Measurements from ENCODE around the gene COL7A1. TPM values are rescaled to one million over a fixed set of nuclear protein-coding genes. Genes with fewer than 3 reads are reported as not detected.

The COL7A1 gene
- total and polyA plus RNA-seq, 2 of the 8 experiments (the other 6 are each of a cell fraction or from before 2014, with no cell fraction given) = 10.7 to 13.9 TPM

GRCh38 chr3:48552111-48552951 lies 42.8 kb downstream of the COL7A1 start:
- Histone ChIP-seq H3K9me3 (ENCODE audit: insufficient read depth in 2 of 2, low read depth in 1 of 2, low read length in 1 of 2) (no peaks in the 10 kb centered on the region), H3K4ac (replicated peaks; ENCODE audit: insufficient read length, low read depth, low read length) (no peak overlapping the region), H3K36me3 (ENCODE audit: control insufficient read depth in 2 of 4, insufficient read depth in 4 of 4, low read length in 3 of 4) (peaks cover 0 to 5% (median 2%) of the 10 kb centered on the region in 4 experiments; a peak in 4 of 8 replicates), H3K18ac (ENCODE audit: extremely low read depth, low read length) (no peak overlapping the region), H2AFZ (ENCODE audit: low read length) (no peak overlapping the region), H4K91ac (replicated peaks; ENCODE audit: insufficient read length, low read length) (no peak overlapping the region), H3K56ac (replicated peaks; ENCODE audit: insufficient read length, low read depth, low read length) (no peak overlapping the region), H2BK12ac (ENCODE audit: low read depth, low read length) (no peak overlapping the region), H3K79me1 (ENCODE audit: low read depth, low read length) (peaks cover 11% of the 10 kb centered on the region), H3K14ac (ENCODE audit: insufficient read length) (no peak overlapping the region), H4K20me1 (replicated peaks in 1 of 2; ENCODE audit: control insufficient read depth in 1 of 2, insufficient read depth in 2 of 2, low read length in 2 of 2) (peaks cover 0 to 8% of the 10 kb centered on the region in 2 experiments), H2AK5ac (ENCODE audit: low read depth, low read length) (no peak overlapping the region), H3K23me2 (ENCODE audit: low read depth, low read length) (peaks cover 2% of the 10 kb centered on the region; the same call in 1 of the 2 replicates), H3K79me2 (ENCODE audit: control insufficient read depth in 1 of 2, insufficient read depth in 2 of 2, low read length in 2 of 2) (peaks cover 0 to 27% of the 10 kb centered on the region in 2 experiments; a peak in 1 of 4 replicates), H4K5ac (ENCODE audit: insufficient read length, low read depth, low read length) (no peak overlapping the region), H3K23ac (ENCODE audit: insufficient read length) (no peak overlapping the region), H3K4me2 (ENCODE audit: insufficient read depth in 1 of 2, low read depth in 2 of 2, low read length in 2 of 2) (no peak overlapping the region), H3K27ac (ENCODE audit: low read depth, low read length) (no peak overlapping the region), H2BK15ac (ENCODE audit: low read length) (no peak overlapping the region), H3K4me3 (ENCODE audit: extremely low read depth in 1 of 4, insufficient read depth in 2 of 4, low read depth in 3 of 4, low read length in 4 of 4) (no peak overlapping the region), H2BK120ac (replicated peaks; ENCODE audit: low read depth, low read length) (no peak overlapping the region), H2BK5ac (ENCODE audit: low read depth, low read length) (0 out of 2 replicates have a peak overlapping the region, but pooled peaks have one; percentile 35), H4K8ac (ENCODE audit: extremely low read depth, insufficient read depth, low read length) (no peak overlapping the region; the same call in 1 of the 2 replicates), H2BK20ac (ENCODE audit: low read length) (no peak overlapping the region), H3K27me3 (replicated peaks in 1 of 4; ENCODE audit: control insufficient read depth in 3 of 4, extremely low read depth in 1 of 4, insufficient read depth in 3 of 4, low read length in 3 of 4) (no peaks in the 10 kb centered on the region), H3K9ac (replicated peaks in 1 of 4; ENCODE audit: extremely low read depth in 1 of 4, low read depth in 3 of 4, low read length in 3 of 4) (peak overlapping the region in 1 of 4 experiments; percentile 13; a peak in 1 of 7 replicates), H3K4me1 (replicated peaks in 1 of 4; ENCODE audit: control insufficient read depth in 3 of 4, insufficient read depth in 4 of 4, low read length in 3 of 4) (peaks cover 0 to 12% (median 7%) of the 10 kb centered on the region in 4 experiments; a peak in 6 of 7 replicates)
- DNase-seq (ENCODE audit: low read depth in 1 of 2, low spot score in 2 of 2) = peak in 1 of 2 experiments; percentile 40
- FAIRE-seq = no peak
- ChIA-PET CTCF (ENCODE audit: partially characterized antibody) (interaction anchor here (0.8 to 5.0 kb wide), 16 partner anchors 9 to 144 kb away, joined by 3 to 67 read pairs (median 4); partner anchors contain the start of genes SLC26A6 and UQCRC1), POLR2A (ENCODE audit: partially characterized antibody) (interaction anchor here (0.6 to 6.0 kb wide), 8 partner anchors 11 to 152 kb away, joined by 3 to 34 read pairs (median 4); partner anchors contain the start of genes CCDC51, CELSR3, TMA7 and UCN2)
- WGBS, 2 experiments (ENCODE audit: extremely low coverage in 1 of 2, insufficient coverage in 1 of 2, insufficient read length in 1 of 2, insufficient replicate concordance in 2 of 2, low coverage in 1 of 2, low lambda C conversion rate in 2 of 2, missing lambda C conversion rate in 1 of 2) = 94% methylated on average over 14 of the region's 14 CpGs; no CpG with 5 or more reads in 1 of the 2 experiments
- TF ChIP-seq RFX5 (IDR thresholded peaks at IDR 0.05; ENCODE audit: borderline replicate concordance, low read depth, low read length) = no peak
- TF ChIP-seq BCL11A (IDR thresholded peaks at IDR 0.05; ENCODE audit: low read depth in 2 of 2, low read length in 2 of 2) = no peak
- TF ChIP-seq, protein P1, sequence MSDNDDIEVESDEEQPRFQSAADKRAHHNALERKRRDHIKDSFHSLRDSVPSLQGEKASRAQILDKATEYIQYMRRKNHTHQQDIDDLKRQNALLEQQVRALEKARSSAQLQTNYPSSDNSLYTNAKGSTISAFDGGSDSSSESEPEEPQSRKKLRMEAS (IDR thresholded peaks at IDR 0.05) = peak; percentile 38; the same call in 1 of the 2 replicates
- TF ChIP-seq, protein P2, sequence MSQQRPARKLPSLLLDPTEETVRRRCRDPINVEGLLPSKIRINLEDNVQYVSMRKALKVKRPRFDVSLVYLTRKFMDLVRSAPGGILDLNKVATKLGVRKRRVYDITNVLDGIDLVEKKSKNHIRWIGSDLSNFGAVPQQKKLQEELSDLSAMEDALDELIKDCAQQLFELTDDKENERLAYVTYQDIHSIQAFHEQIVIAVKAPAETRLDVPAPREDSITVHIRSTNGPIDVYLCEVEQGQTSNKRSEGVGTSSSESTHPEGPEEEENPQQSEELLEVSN (IDR thresholded peaks at IDR 0.05) = peak; percentile 80

Data from H1 (cell line).